Measurements from ENCODE around the gene ITGBL1. TPM values are rescaled to one million over a fixed set of nuclear protein-coding genes. Genes with fewer than 3 reads are reported as not detected.

ITGBL1 gene
- total and polyA plus RNA-seq, 2 of the 8 experiments (the other 6 are each of a cell fraction or from before 2014, with no cell fraction given), result not detected

GRCh38 chr13:101596803-101597202, 144.3 kb downstream of the ITGBL1 start:
- Histone ChIP-seq H2BK5ac (ENCODE audit: low read depth, low read length) (no peak overlapping the region), H3K27me3 (replicated peaks in 1 of 4; ENCODE audit: control insufficient read depth in 3 of 4, extremely low read depth in 1 of 4, insufficient read depth in 3 of 4, low read length in 3 of 4) (no peaks in the 10 kb centered on the region), H2BK20ac (ENCODE audit: low read length) (no peak overlapping the region), H2BK15ac (ENCODE audit: low read length) (no peak overlapping the region), H3K4me3 (ENCODE audit: extremely low read depth in 1 of 4, insufficient read depth in 2 of 4, low read depth in 3 of 4, low read length in 4 of 4) (no peak overlapping the region), H2AK5ac (ENCODE audit: low read depth, low read length) (no peak overlapping the region), H4K8ac (ENCODE audit: extremely low read depth, insufficient read depth, low read length) (no peak overlapping the region), H3K56ac (replicated peaks; ENCODE audit: insufficient read length, low read depth, low read length) (no peak overlapping the region), H4K20me1 (replicated peaks in 1 of 2; ENCODE audit: control insufficient read depth in 1 of 2, insufficient read depth in 2 of 2, low read length in 2 of 2) (no peaks in the 10 kb centered on the region), H3K14ac (ENCODE audit: insufficient read length) (no peak overlapping the region), H3K23me2 (ENCODE audit: low read depth, low read length) (no peaks in the 10 kb centered on the region), H2BK120ac (replicated peaks; ENCODE audit: low read depth, low read length) (no peak overlapping the region), H3K4me1 (replicated peaks in 1 of 4; ENCODE audit: control insufficient read depth in 3 of 4, insufficient read depth in 4 of 4, low read length in 3 of 4) (no peaks in the 10 kb centered on the region), H3K27ac (ENCODE audit: low read depth, low read length) (no peak overlapping the region), H3K79me1 (ENCODE audit: low read depth, low read length) (no peaks in the 10 kb centered on the region), H3K23ac (ENCODE audit: insufficient read length) (no peak overlapping the region), H4K91ac (replicated peaks; ENCODE audit: insufficient read length, low read length) (no peak overlapping the region), H4K5ac (ENCODE audit: insufficient read length, low read depth, low read length) (no peak overlapping the region), H2AFZ (ENCODE audit: low read length) (no peak overlapping the region; the same call in 1 of the 2 replicates), H2BK12ac (ENCODE audit: low read depth, low read length) (no peak overlapping the region), H3K9ac (replicated peaks in 1 of 4; ENCODE audit: extremely low read depth in 1 of 4, low read depth in 3 of 4, low read length in 3 of 4) (no peak overlapping the region), H3K4ac (replicated peaks; ENCODE audit: insufficient read length, low read depth, low read length) (no peak overlapping the region), H3K9me3 (ENCODE audit: insufficient read depth in 2 of 2, low read depth in 1 of 2, low read length in 1 of 2) (no peaks in the 10 kb centered on the region), H3K36me3 (ENCODE audit: control insufficient read depth in 2 of 4, insufficient read depth in 4 of 4, low read length in 3 of 4) (no peaks in the 10 kb centered on the region), H3K79me2 (ENCODE audit: control insufficient read depth in 1 of 2, insufficient read depth in 2 of 2, low read length in 2 of 2) (no peaks in the 10 kb centered on the region), H3K4me2 (ENCODE audit: insufficient read depth in 1 of 2, low read depth in 2 of 2, low read length in 2 of 2) (no peak overlapping the region), H3K18ac (ENCODE audit: extremely low read depth, low read length) (no peak overlapping the region)
- FAIRE-seq (no peak), DNase-seq (ENCODE audit: low read depth in 1 of 2, low spot score in 2 of 2) (no peak)
- POLR2A ChIA-PET (ENCODE audit: partially characterized antibody), result no interaction called here
- CTCF ChIA-PET (ENCODE audit: partially characterized antibody), result no interaction called here
- 95% methylated on average over 4 of the region's 4 CpGs; no CpG with 5 or more reads in 1 of the 2 experiments for WGBS, 2 experiments (ENCODE audit: extremely low coverage in 1 of 2, insufficient coverage in 1 of 2, insufficient read length in 1 of 2, insufficient replicate concordance in 2 of 2, low coverage in 1 of 2, low lambda C conversion rate in 2 of 2, missing lambda C conversion rate in 1 of 2)
- no peak for TF ChIP-seq SRF (IDR thresholded peaks at IDR 0.05; ENCODE audit: low read depth, low read length)
- TF ChIP-seq EP300 (IDR thresholded peaks at IDR 0.05; ENCODE audit: borderline replicate concordance in 1 of 2, low read depth in 2 of 2, low read length in 2 of 2), result no peak
- no peak for TF ChIP-seq CHD1 (IDR thresholded peaks at IDR 0.05; ENCODE audit: low read depth, low read length)
- TF ChIP-seq KDM1A (IDR thresholded peaks at IDR 0.05; ENCODE audit: borderline replicate concordance, low read length), result no peak
- no peak for TF ChIP-seq CTBP2 (IDR thresholded peaks at IDR 0.05; ENCODE audit: borderline replicate concordance, insufficient read depth, insufficient read length, low read length)
- TF ChIP-seq GTF2F1 (IDR thresholded peaks at IDR 0.05; ENCODE audit: borderline replicate concordance, low read depth, low read length), result no peak
- no peak for TF ChIP-seq TBP (IDR thresholded peaks at IDR 0.05; ENCODE audit: low read depth, low read length)
- TF ChIP-seq SIRT6 (IDR thresholded peaks at IDR 0.05; ENCODE audit: low read length), result no peak
- TF ChIP-seq, protein P1, sequence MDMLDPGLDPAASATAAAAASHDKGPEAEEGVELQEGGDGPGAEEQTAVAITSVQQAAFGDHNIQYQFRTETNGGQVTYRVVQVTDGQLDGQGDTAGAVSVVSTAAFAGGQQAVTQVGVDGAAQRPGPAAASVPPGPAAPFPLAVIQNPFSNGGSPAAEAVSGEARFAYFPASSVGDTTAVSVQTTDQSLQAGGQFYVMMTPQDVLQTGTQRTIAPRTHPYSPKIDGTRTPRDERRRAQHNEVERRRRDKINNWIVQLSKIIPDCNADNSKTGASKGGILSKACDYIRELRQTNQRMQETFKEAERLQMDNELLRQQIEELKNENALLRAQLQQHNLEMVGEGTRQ (IDR thresholded peaks at IDR 0.05; ENCODE audit: low read length), result no peak
- TF ChIP-seq, protein P2, sequence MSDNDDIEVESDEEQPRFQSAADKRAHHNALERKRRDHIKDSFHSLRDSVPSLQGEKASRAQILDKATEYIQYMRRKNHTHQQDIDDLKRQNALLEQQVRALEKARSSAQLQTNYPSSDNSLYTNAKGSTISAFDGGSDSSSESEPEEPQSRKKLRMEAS (IDR thresholded peaks at IDR 0.05), result no peak
- TF ChIP-seq BCL11A (IDR thresholded peaks at IDR 0.05; ENCODE audit: low read depth in 2 of 2, low read length in 2 of 2), result no peak
- TF ChIP-seq TEAD4 (IDR thresholded peaks at IDR 0.05; ENCODE audit: low read depth, low read length), result no peak
- no peak for TF ChIP-seq SP4 (IDR thresholded peaks at IDR 0.05; ENCODE audit: low read length)
- TF ChIP-seq YY1 (IDR thresholded peaks at IDR 0.05; ENCODE audit: low read depth, low read length), result no peak
